ENCODE results near the gene ZC3HAV1L. TPM values are rescaled to one million over a fixed set of nuclear protein-coding genes. Genes with fewer than 3 reads are reported as not detected.

The ZC3HAV1L gene
- total RNA-seq (10 to 100 TPM in 4 of 5 donors, 1 to 10 TPM in 1; 4.7 to 31.9 (median 18.2) TPM), polyA plus RNA-seq (1 to 10 TPM in 1 of 3 donors, under 1 TPM in 2; 0.33 to 1.3 (median 0.76) TPM)
- long read RNA-seq, donor 1, partial matches to known transcripts = 0 of 1 reads
- long read RNA-seq, donor 1, other reads (novel, unspliced or antisense) = 0 of 1 reads
- long read RNA-seq, donor 2, partial matches to known transcripts = 5 of 5 reads
- long read RNA-seq, donor 2, other reads (novel, unspliced or antisense) = 0 of 5 reads
- long read RNA-seq, donor 3 = 0 reads
- long read RNA-seq, donor 4, partial matches to known transcripts = 0 of 1 reads
- long read RNA-seq, donor 4, other reads (novel, unspliced or antisense) = 0 of 1 reads
- long read RNA-seq, donor 5, partial matches to known transcripts = 10 of 10 reads
- long read RNA-seq, donor 5, other reads (novel, unspliced or antisense) = 0 of 10 reads
- long read RNA-seq, donor 6 = 0 reads
- long read RNA-seq, donor 7, partial matches to known transcripts = 6 of 6 reads
- long read RNA-seq, donor 7, other reads (novel, unspliced or antisense) = 0 of 6 reads
- long read RNA-seq, donor 8 = 0 reads
- long read RNA-seq, donor 9, partial matches to known transcripts = 6 of 6 reads
- long read RNA-seq, donor 9, other reads (novel, unspliced or antisense) = 0 of 6 reads
- long read RNA-seq, donor 10 = 0 reads

- Histone ChIP-seq H3K36me3 (peaks cover 0 to 28% (median 14%) of the 10 kb centered on the region in 4 donors), H3K27me3 (no peaks in the 10 kb centered on the region), H3K4me1 (peaks cover 0 to 35% (median 17%) of the 10 kb centered on the region in 4 donors), H3K4me3 (peak within 1 kb of the TSS; percentile 70 to 97 (median 91)), H3K9me3 (no peaks in the 10 kb centered on the region), H3K27ac (peak within 1 kb of the TSS; percentile 66 to 86 (median 79))
- intact Hi-C loops (cut with DNase I; ENCODE audit: low total_unique reads) = no loop called here
- TF ChIP-seq POLR2AphosphoS5 (IDR thresholded peaks at IDR 0.05) = peak in 2 of 3 donors; percentile 18 to 41
- TF ChIP-seq CTCF (IDR thresholded peaks at IDR 0.05) = no peak
- 1 to 9% (median 2%) methylated on average over 7 to 82 of the region's 82 CpGs for WGBS, 5 donors
- DNase-seq = peak; percentile 60 to 94
Measured at GRCh38 chr7:139035586-139036353, at the start of gene ZC3HAV1L. Gene ZC3HAV1L (minus strand): TSS chr7:139036042. CDS start chr7:139036017, 25 bp downstream.

GRCh38 chr7:139084709-139085108 is 48.9 kb upstream of the ZC3HAV1L start:
- intact Hi-C loops (cut with DNase I; ENCODE audit: low total_unique reads) = no loop called here

GRCh38 chr7:139081584-139081983 is 45.7 kb upstream of the ZC3HAV1L start:
- no peaks in the 10 kb centered on the region for H3K27me3 ChIP-seq
- DNase-seq = no peak
- intact Hi-C loops (cut with DNase I; ENCODE audit: low total_unique reads) = no loop called here
- TF ChIP-seq POLR2AphosphoS5 (IDR thresholded peaks at IDR 0.05) (no peak), CTCF (IDR thresholded peaks at IDR 0.05) (no peak), POLR2A (IDR thresholded peaks at IDR 0.05) (no peak), EP300 (IDR thresholded peaks at IDR 0.05) (no peak)
- H3K9me3 ChIP-seq = no peaks in the 10 kb centered on the region
- no peak overlapping the region for H3K27ac ChIP-seq
- H3K36me3 ChIP-seq = peaks cover 43 to 100% (median 99%) of the 10 kb centered on the region in 4 donors
- H3K4me1 ChIP-seq = peaks cover 0 to 22% (median 9%) of the 10 kb centered on the region in 4 donors
- H3K4me3 ChIP-seq = no peak overlapping the region

More at GRCh38 chr7:139084709-139085108, 48.9 kb upstream of the ZC3HAV1L start:
- H3K4me3 ChIP-seq = no peak overlapping the region
- H3K9me3 ChIP-seq = no peaks in the 10 kb centered on the region
- peaks cover 0 to 14% (median 9%) of the 10 kb centered on the region in 4 donors for H3K4me1 ChIP-seq
- TF ChIP-seq EP300 (IDR thresholded peaks at IDR 0.05) = no peak
- no peak for TF ChIP-seq POLR2AphosphoS5 (IDR thresholded peaks at IDR 0.05)
- no peak for TF ChIP-seq POLR2A (IDR thresholded peaks at IDR 0.05)
- TF ChIP-seq CTCF (IDR thresholded peaks at IDR 0.05) = no peak
- DNase-seq = no peak
- no peak overlapping the region for H3K27ac ChIP-seq
- WGBS, 5 donors = 82 to 95% (median 90%) methylated on average over 5 of the region's 5 CpGs
- no peaks in the 10 kb centered on the region for H3K27me3 ChIP-seq
- peaks cover 32 to 99% (median 98%) of the 10 kb centered on the region in 4 donors for H3K36me3 ChIP-seq

GRCh38 chr7:139080905-139081304 is 45.1 kb upstream of the ZC3HAV1L start:
- H3K4me3 ChIP-seq = no peak overlapping the region
- WGBS, 5 donors = 25 to 45% (median 32%) methylated on average over 8 of the region's 8 CpGs
- H3K27me3 ChIP-seq = no peaks in the 10 kb centered on the region
- peaks cover 43 to 100% (median 99%) of the 10 kb centered on the region in 4 donors for H3K36me3 ChIP-seq
- TF ChIP-seq POLR2AphosphoS5 (IDR thresholded peaks at IDR 0.05) (peak in 1 of 3 donors; percentile 5), CTCF (IDR thresholded peaks at IDR 0.05) (no peak)
- H3K9me3 ChIP-seq = no peaks in the 10 kb centered on the region
- peaks cover 0 to 22% (median 9%) of the 10 kb centered on the region in 4 donors for H3K4me1 ChIP-seq
- peak overlapping the region in 1 of 5 donors; percentile 20 for H3K27ac ChIP-seq
- intact Hi-C loops (cut with DNase I; ENCODE audit: low total_unique reads) = no loop called here
- peak in 1 of 2 donors; percentile 20 for DNase-seq
